ENCODE measurements around the gene PUSL1.

Gene PUSL1

GRCh38 chr1:1318777-1319645, 10.6 kb downstream of the PUSL1 start (continued):
- TF ChIP-seq ZNF580 (tag by site-specific recombination; IDR thresholded peaks at IDR 0.05) = no peak

GRCh38 chr1:1319646-1319941, 11.2 kb downstream of the PUSL1 start:
- peaks cover 20% of the 10 kb centered on the region for H3K4me1 ChIP-seq (ENCODE audit: control insufficient read depth, insufficient read depth, low read length)
- POLR2A ChIA-PET = no interaction called here

GRCh38 chr1:1320666-1321448, 12.5 kb downstream of the PUSL1 start:
- no peak for TF ChIP-seq KLF16 (tag by site-specific recombination; IDR thresholded peaks at IDR 0.05)
- 0 out of 2 replicates have a peak, but pooled peaks have one; percentile 40 for TF ChIP-seq ZNF10 (tag by site-specific recombination; IDR thresholded peaks at IDR 0.05)
- TF ChIP-seq BCL11A (tag by site-specific recombination; IDR thresholded peaks at IDR 0.05; ENCODE audit: low read depth) = 0 out of 2 replicates have a peak, but pooled peaks have one; percentile 6
- TF ChIP-seq GLIS2 (tag by site-specific recombination; IDR thresholded peaks at IDR 0.05) = peak; percentile 60
- no peak for TF ChIP-seq ZNF354C (tag by site-specific recombination; IDR thresholded peaks at IDR 0.05; ENCODE audit: borderline replicate concordance, low read depth)
- peak; percentile 12; the same call in 1 of the 2 replicates for TF ChIP-seq EGR2 (tag by site-specific recombination; IDR thresholded peaks at IDR 0.05; ENCODE audit: low read depth)
- TF ChIP-seq ZFHX2 (tag by site-specific recombination; conservative IDR thresholded peaks at IDR 0.05) = peak; percentile 57
- H3K4me3 ChIP-seq (ENCODE audit: low read depth, low read length) = no peak overlapping the region
- no peak overlapping the region for H3K27ac ChIP-seq (ENCODE audit: extremely low read depth, low read depth, low read length)
- H3K9me3 ChIP-seq (ENCODE audit: control insufficient read depth, insufficient read depth, low read depth, low read length) = no peaks in the 10 kb centered on the region
- H3K4me1 ChIP-seq (ENCODE audit: control insufficient read depth, insufficient read depth, low read length) = peaks cover 24% of the 10 kb centered on the region
- POLR2A ChIA-PET = no interaction called here
- CTCF ChIA-PET = interaction anchor here (0.6 kb wide), 1 partner anchor 202 kb away, joined by 4 read pairs; no protein-coding TSS in a partner anchor
- H3K36me3 ChIP-seq (ENCODE audit: control insufficient read depth in 2 of 2, insufficient read depth in 1 of 2, low read length in 2 of 2) = peaks cover 20 to 57% of the 10 kb centered on the region in 2 experiments

More at GRCh38 chr1:1319646-1319941, 11.2 kb downstream of the PUSL1 start:
- Histone ChIP-seq H3K9me3 (ENCODE audit: control insufficient read depth, insufficient read depth, low read depth, low read length) (no peaks in the 10 kb centered on the region), H3K27ac (ENCODE audit: extremely low read depth, low read depth, low read length) (no peak overlapping the region), H3K4me3 (ENCODE audit: low read depth, low read length) (no peak overlapping the region), H3K36me3 (ENCODE audit: control insufficient read depth in 2 of 2, insufficient read depth in 1 of 2, low read length in 2 of 2) (peaks cover 20 to 66% of the 10 kb centered on the region in 2 experiments)
- CTCF ChIA-PET = no interaction called here
- TF ChIP-seq ZXDB (tag by site-specific recombination; IDR thresholded peaks at IDR 0.05) = no peak

GRCh38 chr1:1321477-1321876, 13.1 kb downstream of the PUSL1 start:
- H3K36me3 ChIP-seq (ENCODE audit: control insufficient read depth in 2 of 2, insufficient read depth in 1 of 2, low read length in 2 of 2) = peaks cover 14 to 54% of the 10 kb centered on the region in 2 experiments
- ChIA-PET CTCF (interaction anchor here (0.6 kb wide), 1 partner anchor 203 kb away, joined by 4 read pairs; no protein-coding TSS in a partner anchor), POLR2A (no interaction called here)

GRCh38 chr1:1322418-1322817, 14.0 kb downstream of the PUSL1 start:
- H3K9me3 ChIP-seq (ENCODE audit: control insufficient read depth, insufficient read depth, low read depth, low read length) = no peaks in the 10 kb centered on the region
- no peak for TF ChIP-seq ZNF791 (tag by site-specific recombination; IDR thresholded peaks at IDR 0.05)
- no peak for TF ChIP-seq PATZ1 (tag by site-specific recombination; IDR thresholded peaks at IDR 0.05)
- TF ChIP-seq MEIS1 (CRISPR knock-in tag; IDR thresholded peaks at IDR 0.05; ENCODE audit: borderline replicate concordance) = no peak
- no peak for TF ChIP-seq ZNF660 (tag by site-specific recombination; IDR thresholded peaks at IDR 0.05)
- no peak for TF ChIP-seq ZFHX2 (tag by site-specific recombination; conservative IDR thresholded peaks at IDR 0.05)
- no peak for TF ChIP-seq ZNF449 (tag by site-specific recombination; IDR thresholded peaks at IDR 0.05)
- TF ChIP-seq HOXC10 (CRISPR knock-in tag; IDR thresholded peaks at IDR 0.05) = no peak
- TF ChIP-seq ZNF501 (tag by site-specific recombination; IDR thresholded peaks at IDR 0.05) = no peak
- TF ChIP-seq CTCF (tag by site-specific recombination; IDR thresholded peaks at IDR 0.05) = no peak

More at GRCh38 chr1:1321477-1321876, 13.1 kb downstream of the PUSL1 start:
- TF ChIP-seq BCL11A (tag by site-specific recombination; IDR thresholded peaks at IDR 0.05; ENCODE audit: low read depth) (0 out of 2 replicates have a peak, but pooled peaks have one; percentile 3), KLF10 (tag by site-specific recombination; IDR thresholded peaks at IDR 0.05) (no peak), ZIC2 (tag by site-specific recombination; IDR thresholded peaks at IDR 0.05) (no peak)
- peaks cover 24% of the 10 kb centered on the region for H3K4me1 ChIP-seq (ENCODE audit: control insufficient read depth, insufficient read depth, low read length)
- no peaks in the 10 kb centered on the region for H3K9me3 ChIP-seq (ENCODE audit: control insufficient read depth, insufficient read depth, low read depth, low read length)
- no peak overlapping the region for H3K27ac ChIP-seq (ENCODE audit: extremely low read depth, low read depth, low read length)
- H3K4me3 ChIP-seq (ENCODE audit: low read depth, low read length) = no peak overlapping the region

More at GRCh38 chr1:1322418-1322817, 14.0 kb downstream of the PUSL1 start:
- POLR2A ChIA-PET = no interaction called here
- Histone ChIP-seq H3K36me3 (ENCODE audit: control insufficient read depth in 2 of 2, insufficient read depth in 1 of 2, low read length in 2 of 2) (peaks cover 6 to 57% of the 10 kb centered on the region in 2 experiments; a peak in 2 of 3 replicates), H3K27ac (ENCODE audit: extremely low read depth, low read depth, low read length) (no peak overlapping the region), H3K4me3 (ENCODE audit: low read depth, low read length) (no peak overlapping the region), H3K4me1 (ENCODE audit: control insufficient read depth, insufficient read depth, low read length) (peaks cover 24% of the 10 kb centered on the region)
- CTCF ChIA-PET = no interaction called here

Data from HEK293 (cell line).